Measurements from ENCODE around the gene SHISA2.

The SHISA2 gene

DNA sequence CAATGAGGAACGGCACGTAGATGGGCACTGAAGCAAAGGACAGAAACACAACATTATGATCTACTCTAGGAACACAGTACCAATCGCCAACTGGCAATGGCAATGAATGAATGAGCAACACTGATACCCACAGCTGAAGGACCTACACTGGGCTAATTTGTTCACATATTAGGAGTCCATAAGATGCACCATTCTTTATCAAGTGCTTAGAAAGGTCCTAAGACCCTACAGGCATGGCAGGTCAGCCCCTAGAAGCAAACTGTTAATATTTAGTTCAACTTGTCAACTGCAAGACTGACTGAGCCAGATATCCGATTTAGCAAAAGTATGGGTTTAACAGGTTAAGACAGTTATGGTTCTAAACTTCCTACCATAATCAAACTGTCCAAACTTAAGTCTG, 4.8 kb downstream of the SHISA2 start:
- DNase-seq, result no peak

DNA sequence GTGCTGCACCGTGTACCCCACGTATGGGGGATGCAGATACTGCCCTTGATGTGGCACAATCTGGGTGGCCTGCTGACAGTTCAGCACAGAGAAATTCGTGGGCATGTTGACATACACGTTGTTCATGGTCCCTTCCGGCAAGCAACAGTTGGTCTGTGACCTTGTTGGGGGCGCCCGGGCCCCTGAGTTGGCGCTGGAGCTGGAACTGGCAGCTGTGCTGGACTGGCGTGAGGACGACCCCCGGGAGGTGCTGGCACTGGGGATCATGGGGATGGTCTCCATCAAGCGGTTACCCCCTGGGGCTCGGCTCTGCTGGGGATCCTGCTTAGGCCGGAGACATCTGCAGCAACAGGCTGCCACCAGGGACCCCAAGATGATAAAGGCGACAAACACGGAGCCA, 5.2 kb downstream of the SHISA2 start:
- DNase-seq, result no peak

DNA sequence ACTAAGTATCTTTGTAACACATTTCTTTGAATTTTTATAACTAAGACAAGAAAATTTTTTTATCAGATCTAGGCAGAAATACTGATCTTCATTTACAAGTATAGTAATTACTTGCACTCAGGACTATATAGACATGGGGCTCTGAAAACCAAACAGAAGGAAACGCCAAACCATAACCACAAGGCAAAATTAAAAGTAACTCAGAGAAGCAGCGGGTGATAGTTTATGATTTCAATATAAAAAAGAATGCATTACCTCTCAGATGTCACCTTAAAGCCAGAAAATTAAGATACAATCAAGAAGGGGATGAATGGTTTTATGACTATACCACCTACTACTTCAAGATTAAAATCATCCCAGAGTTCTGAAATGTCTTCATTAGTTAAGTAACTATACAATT, 6.7 kb downstream of the SHISA2 start:
- no peak for DNase-seq

DNA sequence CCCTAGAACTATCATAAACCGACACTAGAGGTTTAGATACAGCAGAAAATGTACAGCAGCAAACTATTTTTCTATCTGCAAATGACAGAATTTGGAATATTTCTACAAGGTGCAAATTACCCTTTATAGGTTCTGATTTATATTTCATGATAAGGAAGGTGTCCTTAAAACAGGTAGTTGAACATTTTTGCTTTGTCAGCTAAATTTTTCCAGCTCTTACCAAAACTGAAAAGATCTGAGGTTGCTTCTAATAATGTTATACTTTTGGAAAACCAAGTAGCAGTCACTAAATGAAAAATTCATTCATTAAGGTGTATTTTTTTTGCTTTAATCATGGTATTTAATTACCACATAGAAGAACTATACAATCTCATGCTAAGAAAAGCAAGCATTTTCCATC, 9.0 kb downstream of the SHISA2 start:
- no peak for DNase-seq

GRCh38 chr13:26041444-26041843, 10.4 kb downstream of the SHISA2 start:
- DNase-seq, result no peak

- DNase-seq, result no peak
Observed at GRCh38 chr13:26038931-26039475, 12.8 kb downstream of the SHISA2 start.

GRCh38 chr13:26037302-26037701, 14.5 kb downstream of the SHISA2 start:
- no peak for DNase-seq

DNA sequence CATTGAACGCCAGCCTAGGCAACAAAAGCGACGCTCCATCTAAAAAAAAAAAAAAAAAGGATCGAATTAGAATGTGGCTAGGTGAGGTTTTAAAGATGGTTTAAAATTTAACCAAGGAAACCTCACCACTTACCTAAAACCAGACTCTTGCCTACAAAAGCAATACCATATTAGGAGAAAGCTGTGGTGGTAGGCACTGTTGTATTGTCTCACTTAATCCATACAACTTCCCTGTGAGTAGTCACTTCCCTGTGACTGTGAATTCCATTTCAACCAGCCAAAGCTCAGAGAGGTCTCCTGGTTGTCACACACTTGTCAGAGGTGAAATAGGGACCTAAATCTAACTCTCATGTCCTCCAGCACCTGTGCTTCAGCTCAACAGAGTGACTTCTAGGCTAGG, 15.4 kb downstream of the SHISA2 start:
- DNase-seq, result no peak

DNA sequence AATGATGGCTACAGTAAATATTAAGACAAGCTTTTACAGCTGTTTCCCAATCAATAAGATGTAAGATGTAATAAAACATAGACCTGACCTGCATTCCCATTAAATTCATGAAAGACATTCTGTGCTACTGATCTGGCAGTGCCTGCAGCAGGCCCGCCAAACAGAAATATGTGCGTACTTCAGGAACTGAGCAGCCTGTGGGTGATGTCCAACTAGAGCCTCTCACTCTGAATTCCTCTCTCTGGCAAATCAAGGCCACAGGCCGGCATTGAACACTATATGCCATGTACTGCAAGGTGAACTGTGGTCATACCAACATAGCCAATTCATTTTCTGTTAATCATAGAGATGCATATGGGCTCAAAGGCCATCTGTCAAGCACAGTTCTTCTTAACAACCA, 17.8 kb downstream of the SHISA2 start:
- DNase-seq, result no peak

DNA sequence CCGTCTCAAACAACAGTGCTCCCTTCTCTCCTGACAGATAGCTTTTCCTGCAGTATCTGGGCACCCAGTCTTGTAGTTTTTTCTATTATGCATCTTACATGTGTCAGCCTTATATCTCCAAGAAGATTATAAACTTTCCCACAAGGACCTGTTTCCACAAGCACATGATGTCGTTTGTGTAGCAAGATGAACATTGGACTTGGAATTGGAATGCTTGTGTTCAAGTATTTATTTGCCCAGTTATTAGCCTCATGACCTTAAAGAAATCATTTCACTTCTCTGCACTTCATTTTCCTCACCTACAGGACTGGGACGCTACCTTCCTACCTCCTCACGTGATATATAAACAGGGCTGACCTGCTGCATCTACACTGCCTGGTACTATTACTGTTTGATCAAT, 21.5 kb downstream of the SHISA2 start:
- DNase-seq, result no peak

DNA sequence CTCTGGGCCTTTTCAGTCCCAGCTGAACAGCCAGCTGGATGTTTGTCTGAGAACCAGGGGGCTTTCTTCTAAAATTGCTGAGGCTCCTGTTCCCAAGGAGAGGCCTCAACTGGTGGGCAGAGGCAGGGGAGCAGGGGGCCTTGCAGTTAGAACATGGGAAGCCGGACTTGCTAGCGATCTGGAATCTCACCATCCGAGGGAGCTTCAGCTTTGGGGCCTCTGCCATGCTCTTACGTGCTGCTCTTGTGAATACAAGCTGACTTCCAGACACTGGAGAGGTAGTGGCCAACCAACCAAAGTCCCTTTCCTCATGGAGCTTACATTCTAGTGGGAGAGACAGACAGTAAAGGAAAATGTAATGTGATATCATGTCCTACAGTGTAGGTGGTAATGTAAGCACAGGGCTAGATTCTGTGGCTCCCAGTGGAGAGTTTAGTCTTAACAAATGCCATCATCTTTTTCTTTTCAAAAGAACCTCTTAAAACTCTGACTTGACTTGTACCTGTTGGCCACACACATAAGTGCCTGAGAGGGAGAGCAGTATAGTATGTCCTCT, 22.2 kb downstream of the SHISA2 start:
- DNase-seq, result no peak

- no peak for DNase-seq
Observed at GRCh38 chr13:26026211-26026610, 25.6 kb downstream of the SHISA2 start.

DNA sequence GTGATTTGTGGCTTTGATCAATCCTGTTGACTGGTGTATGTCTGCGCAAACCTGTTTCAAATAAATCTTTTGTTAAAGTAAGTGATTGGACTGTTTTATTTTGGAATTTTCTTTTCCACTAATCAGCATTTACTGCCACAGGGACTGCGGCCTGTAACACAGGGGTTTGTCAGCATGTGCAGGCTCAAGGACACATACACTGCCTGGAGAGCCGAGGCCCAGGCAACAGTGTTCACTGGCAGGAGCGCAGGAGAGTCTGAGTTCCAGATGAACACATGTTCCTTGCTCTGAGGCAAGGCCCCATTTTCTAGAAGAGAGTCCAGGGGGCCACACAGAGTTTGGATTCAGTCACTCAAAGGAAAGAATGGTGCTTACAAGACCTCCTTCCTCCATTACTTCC, 26.0 kb downstream of the SHISA2 start:
- DNase-seq, result no peak

DNA sequence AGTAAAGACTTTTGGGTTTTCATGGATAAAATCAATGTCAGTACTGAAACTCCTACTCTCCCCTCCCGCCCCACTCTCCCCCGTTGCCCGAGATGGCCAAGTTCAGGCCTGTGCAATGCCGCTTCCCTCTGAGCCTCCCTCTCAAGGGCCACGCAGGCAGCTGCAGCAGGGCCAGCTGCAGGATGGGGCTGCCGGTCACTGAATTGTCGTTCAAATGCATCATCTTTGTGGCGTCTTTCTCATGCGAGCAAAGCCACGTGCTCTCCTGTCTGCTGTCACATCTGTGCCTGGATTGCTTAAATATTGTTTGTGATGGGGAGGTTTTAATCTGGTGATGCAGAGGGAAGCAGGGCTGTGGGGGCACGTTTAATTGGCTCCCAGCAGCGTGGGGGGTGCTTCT, 26.6 kb downstream of the SHISA2 start:
- no peak for DNase-seq

DNA sequence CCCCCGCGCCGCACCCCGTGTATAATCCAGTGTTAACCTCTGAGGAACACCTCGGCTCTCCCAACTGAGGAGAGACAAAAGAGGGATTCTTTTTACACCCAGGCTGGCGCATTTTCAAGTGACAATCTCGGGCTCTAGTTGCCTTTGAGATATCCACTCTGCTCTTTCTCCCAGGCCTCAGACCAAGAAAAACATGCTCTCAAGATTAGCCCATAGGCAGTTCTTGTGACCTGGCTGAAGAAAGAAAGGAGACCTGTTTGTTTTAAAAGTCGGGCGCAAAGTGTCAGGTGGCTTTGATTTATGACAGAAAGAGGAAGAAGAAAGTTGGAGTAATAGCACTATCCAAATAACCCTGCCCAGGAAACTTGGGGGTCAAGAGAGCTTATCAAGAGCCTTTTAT, 27.3 kb downstream of the SHISA2 start:
- no peak for DNase-seq

DNA sequence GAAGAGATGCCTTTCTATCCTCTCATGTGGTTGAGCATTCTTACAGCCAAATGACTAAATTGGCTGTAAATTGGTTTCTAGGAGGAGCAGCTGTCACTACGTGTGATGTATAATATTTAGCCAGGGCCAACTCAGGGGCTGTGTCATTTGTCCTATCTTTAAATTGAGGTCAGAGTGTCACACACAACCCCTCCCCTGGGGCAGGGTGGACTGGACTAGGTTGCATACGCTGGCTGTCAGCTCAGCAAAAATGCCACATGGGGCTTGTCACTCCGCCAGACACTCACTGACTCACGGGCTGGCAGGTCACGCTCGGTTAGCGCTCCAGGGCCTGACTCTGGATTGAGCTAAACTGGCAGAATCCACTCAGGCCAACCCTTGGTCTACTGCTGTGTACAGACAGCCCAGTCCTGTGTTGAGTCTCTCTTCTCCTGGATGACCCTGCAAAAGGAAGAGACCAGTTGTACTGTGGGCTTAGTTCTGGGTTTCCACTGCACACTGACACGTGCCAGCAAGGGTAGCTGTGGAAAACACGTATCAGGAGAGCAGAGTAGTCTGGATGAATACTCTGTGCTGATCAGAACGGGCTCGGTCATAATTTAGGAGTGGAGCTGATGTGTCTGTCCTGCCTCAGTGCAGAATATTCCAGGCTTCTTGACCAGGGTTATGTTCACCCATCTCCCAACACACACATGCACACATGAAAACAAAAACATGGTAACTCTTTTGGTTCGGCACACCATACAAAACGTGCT, 29.1 kb downstream of the SHISA2 start:
- DNase-seq, result no peak

DNA sequence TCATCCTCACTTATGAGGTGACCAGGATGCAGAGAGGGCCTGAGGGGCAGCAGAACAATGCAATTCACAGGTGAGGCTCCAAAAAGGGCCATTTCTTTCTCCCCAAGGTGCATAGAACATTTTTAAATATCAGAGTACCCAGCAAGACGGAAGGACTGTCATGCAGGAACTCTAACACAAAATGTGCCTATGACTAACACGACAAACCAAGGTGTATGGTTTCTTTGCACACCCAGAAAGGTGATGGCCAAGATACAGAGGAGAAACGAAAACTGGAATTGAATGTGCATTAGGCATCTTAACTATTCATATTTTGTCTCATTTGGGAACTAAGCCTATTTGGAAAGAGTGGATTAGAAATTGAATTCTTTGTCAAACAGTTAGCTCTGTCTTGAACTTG, 29.9 kb downstream of the SHISA2 start:
- DNase-seq, result no peak

GRCh38 chr13:26021516-26021915, 30.3 kb downstream of the SHISA2 start:
- DNase-seq, result no peak

DNA sequence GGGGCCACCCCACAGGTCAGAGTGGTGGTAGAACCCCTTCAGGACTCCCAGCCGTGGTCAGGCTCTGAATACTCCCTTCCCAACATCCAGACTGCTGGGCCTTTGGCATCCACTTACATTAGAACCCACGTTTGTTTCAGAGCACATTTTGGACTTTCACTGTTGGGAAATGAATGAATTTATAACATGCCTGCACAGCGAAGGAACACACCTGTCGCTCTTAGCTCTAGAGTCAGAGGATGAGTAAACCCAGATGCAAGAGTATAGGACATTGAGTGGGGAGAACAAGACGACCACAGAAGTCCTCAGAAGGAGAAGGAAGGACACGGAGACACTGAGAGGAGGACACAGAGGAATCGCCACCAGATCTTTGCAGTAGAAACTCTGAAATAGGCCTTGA, 30.9 kb downstream of the SHISA2 start:
- DNase-seq, result no peak

DNA sequence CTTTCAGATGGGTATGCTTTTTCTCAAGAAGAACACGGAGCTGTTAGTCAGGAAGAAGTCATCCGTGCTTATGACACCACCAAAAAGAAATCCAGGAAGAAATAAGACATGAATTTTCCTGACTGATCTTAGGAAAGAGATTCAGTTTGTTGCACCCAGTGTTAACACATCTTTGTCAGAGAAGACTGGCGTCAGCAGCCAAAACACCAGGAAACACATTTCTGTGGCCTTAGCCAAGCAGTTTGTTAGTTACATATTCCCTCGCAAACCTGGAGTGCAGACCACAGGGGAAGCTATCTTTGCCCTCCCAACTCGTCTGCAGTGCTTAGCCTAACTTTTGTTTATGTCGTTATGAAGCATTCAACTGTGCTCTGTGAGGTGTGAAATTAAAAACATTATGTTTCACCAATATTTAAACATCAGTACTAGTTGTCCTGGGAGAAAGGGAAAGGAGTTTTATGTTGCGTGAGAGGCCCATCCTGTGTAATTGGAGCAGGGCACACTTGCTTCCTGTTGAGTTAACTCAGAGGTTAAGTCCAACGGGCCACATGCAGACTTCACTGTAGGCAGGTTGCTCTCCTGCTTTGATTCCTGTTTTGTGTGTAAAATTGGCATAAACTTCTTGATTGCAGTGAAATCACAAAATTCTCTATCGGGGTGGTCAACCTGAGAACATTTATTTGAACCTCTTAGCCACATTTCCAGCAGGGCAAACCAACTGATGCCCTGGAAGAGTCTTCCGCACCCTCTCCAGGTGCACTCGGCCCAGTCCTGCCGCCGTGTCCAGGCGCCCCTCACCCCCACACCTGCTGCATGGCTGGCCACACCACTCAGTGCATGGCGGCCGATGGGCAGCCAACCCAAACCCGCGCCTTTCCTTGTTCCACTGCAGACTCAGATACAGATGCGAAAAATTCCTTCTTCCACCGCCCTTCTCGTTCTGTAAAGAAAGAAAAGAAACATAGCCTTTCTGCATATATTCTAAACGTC, 31.6 kb downstream of the SHISA2 start:
- DNase-seq, result no peak

- no peak for DNase-seq
Observed at GRCh38 chr13:26019251-26019650, 32.6 kb downstream of the SHISA2 start.

- no peak for DNase-seq
Observed at GRCh38 chr13:26017932-26018665, 33.7 kb downstream of the SHISA2 start.

Data from central memory CD4-positive, alpha-beta T cell (primary cell).